ENCODE data around the gene THOP1. TPM values are rescaled to one million over a fixed set of nuclear protein-coding genes. Genes with fewer than 3 reads are reported as not detected.

The THOP1 gene
- total and polyA plus RNA-seq, 10 of the 15 experiments (the other 5 are each of a cell fraction or from before 2014, with no cell fraction given) = 1.9 to 270 (median 169) TPM

GRCh38 chr19:2854849-2855248, 69.5 kb downstream of the THOP1 start:
- FAIRE-seq (no peak), ATAC-seq (no peak), DNase-seq (ENCODE audit: low read depth, low spot score) (no peak)
- no peak for TF ChIP-seq MEF2A (IDR thresholded peaks at IDR 0.05; ENCODE audit: insufficient read depth, low read depth, low read length)
- no peak for TF ChIP-seq BCL11A (IDR thresholded peaks at IDR 0.05; ENCODE audit: low read depth, low read length)
- no peak for TF ChIP-seq MXI1 (IDR thresholded peaks at IDR 0.05; ENCODE audit: low read depth, low read length)
- no peak for TF ChIP-seq RFX5 (IDR thresholded peaks at IDR 0.05; ENCODE audit: low read depth, low read length)
- TF ChIP-seq POLR2AphosphoS5 (IDR thresholded peaks at IDR 0.05; ENCODE audit: low read length) = no peak
- TF ChIP-seq ZSCAN29 (IDR thresholded peaks at IDR 0.05) = no peak
- TF ChIP-seq MYC (IDR thresholded peaks at IDR 0.05; ENCODE audit: insufficient read depth, insufficient read length, insufficient replicate concordance, low read length, severe bottlenecking) = no peak
- TF ChIP-seq E2F8 (IDR thresholded peaks at IDR 0.05; ENCODE audit: low read depth, partially characterized antibody) = no peak
- TF ChIP-seq DPF2 (IDR thresholded peaks at IDR 0.05) = no peak
- TF ChIP-seq, protein P1, sequence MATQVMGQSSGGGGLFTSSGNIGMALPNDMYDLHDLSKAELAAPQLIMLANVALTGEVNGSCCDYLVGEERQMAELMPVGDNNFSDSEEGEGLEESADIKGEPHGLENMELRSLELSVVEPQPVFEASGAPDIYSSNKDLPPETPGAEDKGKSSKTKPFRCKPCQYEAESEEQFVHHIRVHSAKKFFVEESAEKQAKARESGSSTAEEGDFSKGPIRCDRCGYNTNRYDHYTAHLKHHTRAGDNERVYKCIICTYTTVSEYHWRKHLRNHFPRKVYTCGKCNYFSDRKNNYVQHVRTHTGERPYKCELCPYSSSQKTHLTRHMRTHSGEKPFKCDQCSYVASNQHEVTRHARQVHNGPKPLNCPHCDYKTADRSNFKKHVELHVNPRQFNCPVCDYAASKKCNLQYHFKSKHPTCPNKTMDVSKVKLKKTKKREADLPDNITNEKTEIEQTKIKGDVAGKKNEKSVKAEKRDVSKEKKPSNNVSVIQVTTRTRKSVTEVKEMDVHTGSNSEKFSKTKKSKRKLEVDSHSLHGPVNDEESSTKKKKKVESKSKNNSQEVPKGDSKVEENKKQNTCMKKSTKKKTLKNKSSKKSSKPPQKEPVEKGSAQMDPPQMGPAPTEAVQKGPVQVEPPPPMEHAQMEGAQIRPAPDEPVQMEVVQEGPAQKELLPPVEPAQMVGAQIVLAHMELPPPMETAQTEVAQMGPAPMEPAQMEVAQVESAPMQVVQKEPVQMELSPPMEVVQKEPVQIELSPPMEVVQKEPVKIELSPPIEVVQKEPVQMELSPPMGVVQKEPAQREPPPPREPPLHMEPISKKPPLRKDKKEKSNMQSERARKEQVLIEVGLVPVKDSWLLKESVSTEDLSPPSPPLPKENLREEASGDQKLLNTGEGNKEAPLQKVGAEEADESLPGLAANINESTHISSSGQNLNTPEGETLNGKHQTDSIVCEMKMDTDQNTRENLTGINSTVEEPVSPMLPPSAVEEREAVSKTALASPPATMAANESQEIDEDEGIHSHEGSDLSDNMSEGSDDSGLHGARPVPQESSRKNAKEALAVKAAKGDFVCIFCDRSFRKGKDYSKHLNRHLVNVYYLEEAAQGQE (IDR thresholded peaks at IDR 0.05; ENCODE audit: low read depth, low read length) = no peak
- TF ChIP-seq NR2F1 (conservative IDR thresholded peaks at IDR 0.05) = no peak
- no peak for TF ChIP-seq RB1 (IDR thresholded peaks at IDR 0.05; ENCODE audit: borderline replicate concordance)
- ChIA-PET POLR2A (no interaction called here), SMC1A (ENCODE audit: uncharacterized antibody, unreplicated experiment) (no interaction called here), CTCF (no interaction called here), RAD21 (ENCODE audit: unreplicated experiment) (interaction anchor here (1.0 kb wide), 1 partner anchor 27 kb away, joined by 3 read pairs; no protein-coding TSS in a partner anchor)
- in situ Hi-C loops (cut with MboI) (no loop called here), intact Hi-C loops (cut with micrococcal nuclease; ENCODE audit: unreplicated experiment) (no loop called here)
- Histone ChIP-seq H3K4me1 (ENCODE audit: control insufficient read depth, insufficient read depth, low read length) (no peaks in the 10 kb centered on the region), H3K4me3 (no peak overlapping the region), H4K20me1 (ENCODE audit: control insufficient read depth, insufficient read depth) (no peaks in the 10 kb centered on the region), H3K27ac (ENCODE audit: control insufficient read depth, insufficient read depth) (no peak overlapping the region), H3K79me2 (ENCODE audit: control insufficient read depth, insufficient read depth, low read length) (no peaks in the 10 kb centered on the region), H3K9ac (ENCODE audit: control insufficient read depth, insufficient read depth, low read length) (no peak overlapping the region), H3K36me3 (ENCODE audit: control insufficient read depth in 2 of 2, insufficient read depth in 2 of 2, low read length in 1 of 2) (peaks cover 6 to 13% of the 10 kb centered on the region in 2 experiments), H3K9me3 (replicated peaks; ENCODE audit: control insufficient read depth, insufficient read depth, low read length) (peaks cover 40% of the 10 kb centered on the region), H2AFZ (ENCODE audit: control insufficient read depth, low read depth, low read length) (no peak overlapping the region), H3K4me2 (ENCODE audit: control insufficient read depth, insufficient read depth) (no peak overlapping the region), H3K27me3 (replicated peaks in 1 of 2; ENCODE audit: control insufficient read depth in 2 of 2, insufficient read depth in 2 of 2, low read length in 1 of 2) (no peaks in the 10 kb centered on the region)
- 75% methylated on average over 3 of the region's 3 CpGs for WGBS (ENCODE audit: insufficient coverage, insufficient replicate concordance, low lambda C conversion rate, missing lambda C conversion rate)
- BruUV-seq (replicated peaks) = no TSS peak

Data from GM12878 (cell line).